GM19193 (cell line): ENCODE measurements around the gene VAC14.

Source experiments
- POLR2A ChIP-seq: IDR thresholded peaks from 4 replicates; pipeline ENCODE4 v1.6.1; 2011; ENCODE audit not compliant: insufficient read depth, insufficient read length; ENCODE audit errors: extremely low read depth

The VAC14 gene

GRCh38 chr16:70788668-70789594 lies 12.0 kb downstream of the VAC14 start:
- TF ChIP-seq POLR2A: no peak

- no peak for TF ChIP-seq POLR2A
Measured at GRCh38 chr16:70786020-70786755, 14.8 kb downstream of the VAC14 start.

- TF ChIP-seq POLR2A: no peak
Measured at GRCh38 chr16:70784692-70785555, 16.0 kb downstream of the VAC14 start.

GRCh38 chr16:70782237-70782636 lies 18.7 kb downstream of the VAC14 start:
- TF ChIP-seq POLR2A: no peak

- no peak for TF ChIP-seq POLR2A
Measured at GRCh38 chr16:70781800-70782199, 19.2 kb downstream of the VAC14 start.

- TF ChIP-seq POLR2A: no peak
Measured at GRCh38 chr16:70780546-70780945, 20.4 kb downstream of the VAC14 start.

GRCh38 chr16:70779361-70779760 lies 21.6 kb downstream of the VAC14 start:
- no peak for TF ChIP-seq POLR2A

GRCh38 chr16:70778901-70779309 lies 22.1 kb downstream of the VAC14 start:
- no peak for TF ChIP-seq POLR2A

- no peak for TF ChIP-seq POLR2A
Measured at GRCh38 chr16:70777973-70778406, 23.0 kb downstream of the VAC14 start.

- no peak for TF ChIP-seq POLR2A
Measured at GRCh38 chr16:70777496-70777895, 23.5 kb downstream of the VAC14 start.

- TF ChIP-seq POLR2A: no peak
Measured at GRCh38 chr16:70775399-70775798, 25.6 kb downstream of the VAC14 start.

- TF ChIP-seq POLR2A: no peak
Measured at GRCh38 chr16:70774261-70774660, 26.7 kb downstream of the VAC14 start.

- no peak for TF ChIP-seq POLR2A
Measured at GRCh38 chr16:70772493-70772892, 28.5 kb downstream of the VAC14 start.

- TF ChIP-seq POLR2A: no peak
Measured at GRCh38 chr16:70770626-70771552, 30.1 kb downstream of the VAC14 start.
